Activated CD4-positive, alpha-beta T cell treated with anti-CD3 and anti-CD28 coated beads, Interleukin-2, amount 10 ng/mL, durations not matched to agents 7 days and 5 days (primary cell): ENCODE data around the gene ENDOD1. TPM values are rescaled to one million over a fixed set of nuclear protein-coding genes. Genes with fewer than 3 reads are reported as not detected.
"Not testable (repeated sequence)": the region's sequence is repeated elsewhere in the genome, so short reads cannot be mapped to it uniquely, and the experiment has no call there.

Experiments used
- CTCF ChIA-PET: fragments of 350-600 bp; sonication (Branson Sonifier 250); formaldehyde crosslinking; loops from one replicate; lab custom pipeline; 2021; ENCODE audit warnings: antibody characterized with exemption; lab: Charles Lee
- POLR2A ChIA-PET: fragments of 350-600 bp; sonication (Branson Sonifier 250); formaldehyde crosslinking; loops from one replicate; lab custom pipeline; 2021; ENCODE audit warnings: antibody characterized with exemption; lab: Charles Lee
- DNase-seq: peaks from one replicate; pipeline ENCODE4 v3.0.0-alpha.2; 2020
- H3K27ac Mint-ChIP-seq: one replicate; pipeline ENCODE4 v1.8.0; 2021; ENCODE audit warnings: mild to moderate bottlenecking, moderate library complexity, mixed read lengths
- H3K27me3 Mint-ChIP-seq: one replicate; pipeline ENCODE4 v1.8.0; 2021; ENCODE audit warnings: mixed read lengths
- H3K36me3 Mint-ChIP-seq: one replicate; pipeline ENCODE4 v1.8.0; 2021; ENCODE audit warnings: low read depth, mixed read lengths
- H3K4me1 Mint-ChIP-seq: one replicate; pipeline ENCODE4 v1.8.0; 2021; ENCODE audit warnings: mixed read lengths
- H3K4me3 Mint-ChIP-seq: one replicate; pipeline ENCODE4 v1.8.0; 2021; ENCODE audit warnings: mild to moderate bottlenecking, moderate library complexity, mixed read lengths
- H3K9me3 Mint-ChIP-seq: one replicate; pipeline ENCODE4 v1.8.0; 2021; ENCODE audit warnings: mixed read lengths
- total RNA-seq, 2 experiments: library from RNA; stranded (reverse); gene quantifications; one replicate each; pipeline ENCODE4 v1.2.3, GENCODE V29; 2021

ENDOD1 gene
- total RNA-seq, 2 experiments from 2014 or later, result 15.8 to 16.8 TPM

GRCh38 chr11:95108671-95109551, 19.3 kb downstream of the ENDOD1 start:
- Mint-ChIP-seq H3K4me3 (no peak overlapping the region), H3K36me3 (peaks cover 4% of the 10 kb centered on the region), H3K9me3 (no peaks in the 10 kb centered on the region), H3K27me3 (no peaks in the 10 kb centered on the region), H3K4me1 (no peaks in the 10 kb centered on the region), H3K27ac (no peak overlapping the region)
- ChIA-PET POLR2A (no interaction called here), CTCF (interaction anchor here (1.0 to 1.4 kb wide), 2 partner anchors 10 to 11 kb away, joined by 3 to 4 read pairs; no protein-coding TSS in a partner anchor)
- DNase-seq, result no peak

DNA sequence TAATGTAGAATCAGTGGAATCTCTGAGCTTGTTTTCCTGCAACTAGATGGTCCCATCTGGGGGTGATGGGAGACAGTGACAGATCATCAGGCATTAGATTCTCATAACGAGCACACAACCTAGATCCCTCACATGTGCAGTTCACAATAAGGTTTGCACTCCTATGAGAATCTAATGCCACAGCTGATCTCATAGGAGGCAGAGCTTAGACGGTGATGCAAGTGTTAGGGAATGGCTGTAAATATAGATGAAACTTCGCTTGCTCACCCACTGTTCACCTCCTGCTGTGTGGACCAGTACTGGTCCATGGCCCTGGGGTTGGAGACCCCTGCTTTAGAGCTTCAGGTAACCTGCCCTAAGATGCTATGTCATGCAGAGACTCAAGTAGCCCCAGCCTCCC, 21.8 kb downstream of the ENDOD1 start:
- H3K9me3 Mint-ChIP-seq, DNase-seq, POLR2A ChIA-PET, H3K27me3 Mint-ChIP-seq, H3K4me1 Mint-ChIP-seq, H3K27ac Mint-ChIP-seq, H3K4me3 Mint-ChIP-seq, H3K36me3 Mint-ChIP-seq: not testable (repeated sequence)
- CTCF ChIA-PET, result interaction anchor here (1.2 to 1.3 kb wide), 2 partner anchors 13 to 30 kb away, joined by 3 read pairs; no protein-coding TSS in a partner anchor

- Mint-ChIP-seq H3K9me3 (no peaks in the 10 kb centered on the region), H3K4me3 (no peak overlapping the region), H3K4me1 (no peaks in the 10 kb centered on the region), H3K36me3 (peaks cover 4% of the 10 kb centered on the region), H3K27me3 (no peaks in the 10 kb centered on the region), H3K27ac (no peak overlapping the region)
- ChIA-PET POLR2A (no interaction called here), CTCF (interaction anchor here (1.2 to 1.3 kb wide), 3 partner anchors 10 to 30 kb away, joined by 3 to 4 read pairs (median 3); no protein-coding TSS in a partner anchor)
- no peak for DNase-seq
These were observed 22.4 kb downstream of the ENDOD1 start for GRCh38 chr11:95111923-95112540.

DNA sequence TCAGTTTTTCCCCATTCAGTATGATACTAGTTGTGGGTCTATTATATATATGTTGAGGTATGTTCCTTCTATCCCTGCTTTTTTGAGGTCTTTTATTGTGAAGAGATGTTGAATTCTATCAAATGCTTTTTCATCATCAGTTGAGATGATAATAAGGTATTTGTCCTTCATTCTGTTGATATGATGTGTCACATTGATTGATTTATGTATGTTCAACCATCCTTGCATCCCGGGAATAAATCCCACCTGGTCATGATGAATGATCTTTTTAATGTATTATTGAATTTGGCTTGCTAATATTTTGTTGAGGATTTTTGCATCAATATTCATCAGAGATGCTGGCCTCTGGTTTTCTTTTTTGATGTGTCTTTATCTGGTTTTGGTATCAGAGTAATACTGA, 26.0 kb downstream of the ENDOD1 start:
- CTCF ChIA-PET, result no interaction called here
- Mint-ChIP-seq H3K27me3 (no peaks in the 10 kb centered on the region), H3K27ac (no peak overlapping the region), H3K4me1 (peaks cover 10% of the 10 kb centered on the region), H3K4me3 (no peak overlapping the region), H3K9me3 (peaks cover 4% of the 10 kb centered on the region), H3K36me3 (peaks cover 8% of the 10 kb centered on the region)
- DNase-seq, result no peak
- POLR2A ChIA-PET, result no interaction called here

GRCh38 chr11:95119361-95120060, 29.9 kb downstream of the ENDOD1 start:
- H3K4me1 Mint-ChIP-seq, result peaks cover 10% of the 10 kb centered on the region
- ChIA-PET CTCF (interaction anchor here (1.0 kb wide), 1 partner anchor 11 kb away, joined by 3 read pairs; no protein-coding TSS in a partner anchor), POLR2A (no interaction called here)
- H3K4me3 Mint-ChIP-seq, result no peak overlapping the region
- H3K27me3 Mint-ChIP-seq, result no peaks in the 10 kb centered on the region
- H3K9me3 Mint-ChIP-seq, result peaks cover 4% of the 10 kb centered on the region
- peaks cover 4% of the 10 kb centered on the region for H3K36me3 Mint-ChIP-seq
- H3K27ac Mint-ChIP-seq, result no peak overlapping the region
- DNase-seq, result no peak

- Mint-ChIP-seq H3K36me3 (peaks cover 7% of the 10 kb centered on the region), H3K27me3 (no peaks in the 10 kb centered on the region), H3K9me3 (peaks cover 8% of the 10 kb centered on the region), H3K4me1 (peaks cover 10% of the 10 kb centered on the region), H3K4me3 (no peak overlapping the region), H3K27ac (no peak overlapping the region)
- no peak for DNase-seq
- ChIA-PET CTCF (no interaction called here), POLR2A (no interaction called here)
These were observed 32.1 kb downstream of the ENDOD1 start for GRCh38 chr11:95121698-95122097.

DNA sequence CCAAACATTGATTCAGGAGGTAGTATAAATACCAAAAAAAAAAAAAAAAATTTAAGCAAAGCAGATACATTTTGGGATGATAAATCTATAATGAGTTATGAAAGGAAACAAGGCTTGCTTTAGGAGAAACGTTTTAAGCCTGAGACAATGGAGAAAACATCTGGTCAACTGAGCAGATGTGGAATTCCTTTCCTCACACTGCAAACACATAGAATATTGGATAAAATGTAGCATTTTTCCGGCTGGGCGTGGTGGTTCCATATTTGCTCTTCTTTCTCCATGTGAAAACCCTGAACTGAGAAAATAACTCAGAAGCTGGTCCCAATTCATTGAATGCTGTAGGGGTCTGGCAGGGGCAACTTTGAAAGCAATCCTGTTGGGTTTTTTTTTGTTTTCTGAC, 33.9 kb downstream of the ENDOD1 start:
- POLR2A ChIA-PET, result no interaction called here

DNA sequence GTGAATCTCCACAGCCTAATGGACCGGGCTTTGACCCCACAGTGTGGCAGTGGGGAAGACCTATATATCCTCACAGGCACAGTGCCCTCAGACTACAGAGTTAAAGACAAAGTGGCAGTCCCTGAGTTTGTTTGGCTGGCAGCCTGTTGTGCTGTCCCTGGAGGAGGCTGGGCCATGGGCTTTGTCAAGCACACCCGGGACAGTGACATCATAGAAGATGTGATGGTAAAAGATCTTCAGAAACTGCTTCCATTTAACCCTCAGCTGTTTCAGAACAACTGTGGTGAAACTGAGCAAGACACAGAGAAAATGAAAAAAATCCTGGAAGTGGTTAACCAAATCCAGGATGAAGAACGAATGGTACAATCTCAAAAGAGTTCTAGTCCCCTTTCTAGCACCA, 39.0 kb downstream of the ENDOD1 start:
- peaks cover 4% of the 10 kb centered on the region for H3K9me3 Mint-ChIP-seq

More for the DNA sequence above, 33.9 kb downstream of the ENDOD1 start:
- no peak overlapping the region for H3K27ac Mint-ChIP-seq
- H3K36me3 Mint-ChIP-seq, result peaks cover 15% of the 10 kb centered on the region
- CTCF ChIA-PET, result no interaction called here
- peaks cover 10% of the 10 kb centered on the region for H3K4me1 Mint-ChIP-seq
- no peak for DNase-seq
- H3K27me3 Mint-ChIP-seq, result no peaks in the 10 kb centered on the region
- H3K4me3 Mint-ChIP-seq, result no peak overlapping the region
- H3K9me3 Mint-ChIP-seq, result peaks cover 6% of the 10 kb centered on the region

DNA sequence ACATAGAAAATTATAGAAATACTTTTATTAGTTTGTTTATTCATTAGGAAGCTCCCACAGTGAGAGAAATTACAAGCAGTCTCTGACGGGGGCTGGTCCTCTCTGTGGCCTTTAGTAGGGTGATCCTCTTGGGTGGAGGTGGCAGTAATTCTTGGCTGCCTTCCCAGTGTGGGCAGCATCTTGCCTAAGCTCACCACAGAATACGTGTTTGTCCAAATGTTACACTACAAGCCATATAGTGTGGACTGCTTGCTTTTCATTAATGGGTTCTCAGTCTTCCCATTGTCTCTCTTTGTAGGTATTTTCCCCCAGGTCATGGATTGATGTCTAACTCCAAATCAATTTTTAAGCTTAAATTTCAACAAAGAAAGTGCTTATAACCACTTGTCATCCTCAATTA, 43.3 kb downstream of the ENDOD1 start:
- CTCF ChIA-PET, result interaction anchor here (1.4 kb wide), 1 partner anchor 19 kb away, joined by 4 read pairs; no protein-coding TSS in a partner anchor

More for the DNA sequence above, 39.0 kb downstream of the ENDOD1 start:
- ChIA-PET POLR2A (no interaction called here), CTCF (no interaction called here)
- no peak for DNase-seq
- Mint-ChIP-seq H3K4me3 (no peak overlapping the region), H3K27me3 (no peaks in the 10 kb centered on the region), H3K36me3 (peaks cover 23% of the 10 kb centered on the region), H3K27ac (no peak overlapping the region), H3K4me1 (peaks cover 9% of the 10 kb centered on the region)

GRCh38 chr11:95134491-95134890, 44.8 kb downstream of the ENDOD1 start:
- ChIA-PET POLR2A (no interaction called here), CTCF (no interaction called here)
- Mint-ChIP-seq H3K36me3 (peaks cover 9% of the 10 kb centered on the region), H3K4me3 (no peak overlapping the region), H3K4me1 (peaks cover 9% of the 10 kb centered on the region), H3K27me3 (no peaks in the 10 kb centered on the region), H3K9me3 (no peaks in the 10 kb centered on the region), H3K27ac (no peak overlapping the region)
- no peak for DNase-seq

More for the DNA sequence above, 43.3 kb downstream of the ENDOD1 start:
- H3K27me3 Mint-ChIP-seq, result no peaks in the 10 kb centered on the region
- H3K4me1 Mint-ChIP-seq, result peaks cover 15% of the 10 kb centered on the region
- POLR2A ChIA-PET, result no interaction called here
- H3K4me3 Mint-ChIP-seq, result no peak overlapping the region
- no peak for DNase-seq
- H3K36me3 Mint-ChIP-seq, result peaks cover 18% of the 10 kb centered on the region
- H3K9me3 Mint-ChIP-seq, result no peaks in the 10 kb centered on the region
- no peak overlapping the region for H3K27ac Mint-ChIP-seq

- Mint-ChIP-seq H3K27ac (no peak overlapping the region), H3K9me3 (no peaks in the 10 kb centered on the region), H3K4me3 (no peak overlapping the region), H3K36me3 (peaks cover 9% of the 10 kb centered on the region), H3K4me1 (peaks cover 9% of the 10 kb centered on the region), H3K27me3 (peaks cover 2% of the 10 kb centered on the region)
- CTCF ChIA-PET, result no interaction called here
- POLR2A ChIA-PET, result no interaction called here
- DNase-seq, result no peak
These were observed 45.5 kb downstream of the ENDOD1 start for GRCh38 chr11:95135155-95135554.

DNA sequence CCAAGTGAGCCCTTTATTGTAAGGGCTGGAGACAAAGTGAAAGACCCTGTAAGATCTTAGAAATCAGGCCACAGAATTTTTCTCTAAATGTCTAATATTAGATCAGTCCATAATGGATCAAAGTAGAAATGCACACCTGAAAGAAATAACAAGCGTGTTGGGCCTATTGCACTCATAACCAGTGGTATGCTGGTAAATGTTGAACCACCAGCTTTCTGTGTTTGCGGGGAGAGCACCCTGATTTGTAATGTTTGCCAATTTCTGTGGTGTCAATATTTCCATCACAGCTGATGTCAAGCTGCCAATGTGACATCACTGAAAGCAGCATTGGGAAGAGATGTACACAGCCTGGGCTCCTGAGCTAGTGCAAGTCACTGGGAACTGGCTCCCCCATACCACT, 46.2 kb downstream of the ENDOD1 start:
- H3K27ac Mint-ChIP-seq, result no peak overlapping the region

More for the DNA sequence above, 46.2 kb downstream of the ENDOD1 start:
- no peak for DNase-seq
- H3K4me3 Mint-ChIP-seq, result no peak overlapping the region
- H3K9me3 Mint-ChIP-seq, result no peaks in the 10 kb centered on the region
- peaks cover 3% of the 10 kb centered on the region for H3K27me3 Mint-ChIP-seq
- peaks cover 7% of the 10 kb centered on the region for H3K36me3 Mint-ChIP-seq
- ChIA-PET CTCF (interaction anchor here (1.5 kb wide), 1 partner anchor 15 kb away, joined by 7 read pairs; no protein-coding TSS in a partner anchor), POLR2A (no interaction called here)
- peaks cover 9% of the 10 kb centered on the region for H3K4me1 Mint-ChIP-seq
